ENCODE results near the gene TMEM25.
"Not testable (repeated sequence)": the region's sequence is repeated elsewhere in the genome, so short reads cannot be mapped to it uniquely, and the experiment has no call there.

The TMEM25 gene

GRCh38 chr11:118530683-118531596, at the start of gene TMEM25:
TSS of gene TMEM25 (plus strand) at chr11:118531192. CDS start at chr11:118531802, 610 bp downstream.
- peak; percentile 58 for DNase-seq (ENCODE audit: low read depth)
- no peak for TF ChIP-seq CTCF (IDR thresholded peaks at IDR 0.05; ENCODE audit: insufficient read depth, low read depth, low read length, missing control alignments)
- H3K4me3 ChIP-seq (ENCODE audit: low read depth, low read length), result peak within 1 kb of the TSS; percentile 75

GRCh38 chr11:118481238-118481637, 49.8 kb upstream of the TMEM25 start:
- not testable (repeated sequence) for DNase-seq (ENCODE audit: low read depth)

GRCh38 chr11:118484405-118484804, 46.6 kb upstream of the TMEM25 start:
- TF ChIP-seq CTCF (IDR thresholded peaks at IDR 0.05; ENCODE audit: insufficient read depth, low read depth, low read length, missing control alignments), result no peak
- no peak for DNase-seq (ENCODE audit: low read depth)
- no peak overlapping the region for H3K4me3 ChIP-seq (ENCODE audit: low read depth, low read length)

More at GRCh38 chr11:118481238-118481637, 49.8 kb upstream of the TMEM25 start:
- not testable (repeated sequence) for H3K4me3 ChIP-seq (ENCODE audit: low read depth, low read length)

GRCh38 chr11:118485273-118485672, 45.7 kb upstream of the TMEM25 start:
- DNase-seq (ENCODE audit: low read depth), result no peak
- TF ChIP-seq CTCF (IDR thresholded peaks at IDR 0.05; ENCODE audit: insufficient read depth, low read depth, low read length, missing control alignments), result no peak

GRCh38 chr11:118488480-118489109, 42.4 kb upstream of the TMEM25 start:
- no peak overlapping the region for H3K4me3 ChIP-seq (ENCODE audit: low read depth, low read length)
- peak; percentile 71 for TF ChIP-seq CTCF (IDR thresholded peaks at IDR 0.05; ENCODE audit: insufficient read depth, low read depth, low read length, missing control alignments)
- peak; percentile 88 for DNase-seq (ENCODE audit: low read depth)

More at GRCh38 chr11:118485273-118485672, 45.7 kb upstream of the TMEM25 start:
- H3K4me3 ChIP-seq (ENCODE audit: low read depth, low read length), result no peak overlapping the region

GRCh38 chr11:118491041-118491440, 40.0 kb upstream of the TMEM25 start:
- H3K4me3 ChIP-seq (ENCODE audit: low read depth, low read length), result no peak overlapping the region
- no peak for TF ChIP-seq CTCF (IDR thresholded peaks at IDR 0.05; ENCODE audit: insufficient read depth, low read depth, low read length, missing control alignments)
- no peak for DNase-seq (ENCODE audit: low read depth)

GRCh38 chr11:118497831-118498230, 33.2 kb upstream of the TMEM25 start:
- no peak overlapping the region for H3K4me3 ChIP-seq (ENCODE audit: low read depth, low read length)
- TF ChIP-seq CTCF (IDR thresholded peaks at IDR 0.05; ENCODE audit: insufficient read depth, low read depth, low read length, missing control alignments), result no peak
- DNase-seq (ENCODE audit: low read depth), result no peak
